Body of pancreas (tissue), 4 donors: ENCODE measurements around the gene THSD7A.

Experiments used
- POLR2A ChIP-seq, 3 donors: fragments of 450-650 bp; IDR thresholded peaks; one replicate each; pipeline ENCODE4 v1.6.1; 2016; ENCODE audit warnings: antibody characterized with exemption in 3 of 3, mild to moderate bottlenecking in 2 of 3
- TF ChIP-seq, protein P1 (sequence below), 7 experiments: fragments of 450-650 bp in 4 of 7; fragments of 200-600 bp in 3 of 7; sonication (generic) in 3 of 7; IDR thresholded peaks; one replicate each; pipeline ENCODE4 v1.5.1; 2016 to 2019; ENCODE audit warnings: antibody characterized with exemption in 7 of 7

DNA sequence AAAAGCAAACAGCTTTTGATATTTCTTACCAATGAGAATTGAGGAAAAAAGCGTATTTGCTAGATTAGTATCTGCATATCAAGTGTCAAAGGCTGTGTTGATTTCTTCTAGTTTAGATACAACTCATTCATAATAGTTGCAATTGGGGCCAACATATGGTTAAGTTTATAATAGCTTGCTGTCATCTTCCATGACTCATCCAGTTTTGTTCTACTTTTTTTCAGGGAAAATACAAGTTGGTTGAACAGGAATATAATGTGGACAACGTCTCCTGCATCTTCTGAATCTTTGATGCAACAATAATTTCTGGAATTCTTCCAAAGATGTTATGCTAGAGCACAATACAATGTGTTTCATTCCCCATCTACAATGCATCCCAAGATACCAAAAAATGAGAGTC is 182.0 kb downstream of the THSD7A start:
- TF ChIP-seq, protein P1, sequence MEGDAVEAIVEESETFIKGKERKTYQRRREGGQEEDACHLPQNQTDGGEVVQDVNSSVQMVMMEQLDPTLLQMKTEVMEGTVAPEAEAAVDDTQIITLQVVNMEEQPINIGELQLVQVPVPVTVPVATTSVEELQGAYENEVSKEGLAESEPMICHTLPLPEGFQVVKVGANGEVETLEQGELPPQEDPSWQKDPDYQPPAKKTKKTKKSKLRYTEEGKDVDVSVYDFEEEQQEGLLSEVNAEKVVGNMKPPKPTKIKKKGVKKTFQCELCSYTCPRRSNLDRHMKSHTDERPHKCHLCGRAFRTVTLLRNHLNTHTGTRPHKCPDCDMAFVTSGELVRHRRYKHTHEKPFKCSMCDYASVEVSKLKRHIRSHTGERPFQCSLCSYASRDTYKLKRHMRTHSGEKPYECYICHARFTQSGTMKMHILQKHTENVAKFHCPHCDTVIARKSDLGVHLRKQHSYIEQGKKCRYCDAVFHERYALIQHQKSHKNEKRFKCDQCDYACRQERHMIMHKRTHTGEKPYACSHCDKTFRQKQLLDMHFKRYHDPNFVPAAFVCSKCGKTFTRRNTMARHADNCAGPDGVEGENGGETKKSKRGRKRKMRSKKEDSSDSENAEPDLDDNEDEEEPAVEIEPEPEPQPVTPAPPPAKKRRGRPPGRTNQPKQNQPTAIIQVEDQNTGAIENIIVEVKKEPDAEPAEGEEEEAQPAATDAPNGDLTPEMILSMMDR (IDR thresholded peaks at IDR 0.05), result no peak
- TF ChIP-seq POLR2A (IDR thresholded peaks at IDR 0.05), result no peak
